ENCODE data around the gene WDR27. TPM values are rescaled to one million over a fixed set of nuclear protein-coding genes. Genes with fewer than 3 reads are reported as not detected.
"Not testable (repeated sequence)": the region's sequence is repeated elsewhere in the genome, so short reads cannot be mapped to it uniquely, and the experiment has no call there.

The WDR27 gene
- polyA plus RNA-seq, 3 donors = 0.95 to 20.5 (median 2.0) TPM

- Histone ChIP-seq H3K27ac (ENCODE audit: low read depth in 1 of 2, low read length in 2 of 2) (no peak overlapping the region), H3K4me1 (ENCODE audit: control insufficient read depth in 1 of 2, insufficient read depth in 2 of 2, low read length in 2 of 2) (no peaks in the 10 kb centered on the region), H2AFZ (ENCODE audit: insufficient read depth, low read depth, low read length, poor library complexity, severe bottlenecking) (no peak overlapping the region), H3K4me2 (replicated peaks; ENCODE audit: extremely low read depth, low read length, poor library complexity, severe bottlenecking) (no peak overlapping the region), H3K27me3 (ENCODE audit: control insufficient read depth in 2 of 2, insufficient read depth in 2 of 2, low read length in 2 of 2) (no peaks in the 10 kb centered on the region), H3K4me3 (replicated peaks in 1 of 3; ENCODE audit: low read depth in 2 of 3, low read length in 3 of 3) (no peak overlapping the region), H4K20me1 (ENCODE audit: insufficient read depth, low read length) (no peaks in the 10 kb centered on the region), H3K9ac (ENCODE audit: insufficient read depth, low read length, poor library complexity, severe bottlenecking) (no peak overlapping the region), H3K9me3 (replicated peaks in 1 of 2; ENCODE audit: control insufficient read depth in 1 of 2, insufficient read depth in 1 of 2, low read length in 2 of 2) (no peaks in the 10 kb centered on the region), H3K79me2 (ENCODE audit: insufficient read depth, low read length) (no peaks in the 10 kb centered on the region), H3K36me3 (replicated peaks in 1 of 2; ENCODE audit: control insufficient read depth in 1 of 2, insufficient read depth in 2 of 2, low read length in 2 of 2) (no peaks in the 10 kb centered on the region)
- peaks cover 0 to under 1% (median 0%) of the 10 kb centered on the region in 7 donors for H3K9me3 Mint-ChIP-seq
- DNase-seq = no peak
- H3K36me3 Mint-ChIP-seq = no peaks in the 10 kb centered on the region
- no peak overlapping the region for H3K4me3 Mint-ChIP-seq
- intact Hi-C loops (cut with micrococcal nuclease) = no loop called here
- H3K27ac Mint-ChIP-seq = no peak overlapping the region
- H3K27me3 Mint-ChIP-seq (ENCODE audit: low read depth in 3 of 3) = peaks cover 0 to under 1% (median 0%) of the 10 kb centered on the region in 3 donors
- no peaks in the 10 kb centered on the region for H3K4me1 Mint-ChIP-seq
- TF ChIP-seq CTCF (IDR thresholded peaks at IDR 0.05) = no peak
- 98% methylated on average over 6 of the region's 13 CpGs for WGBS (ENCODE audit: insufficient coverage)
Observed at GRCh38 chr6:169647637-169648036, 54.2 kb downstream of the WDR27 start.

- Histone ChIP-seq H4K20me1 (ENCODE audit: insufficient read depth, low read length) (no peaks in the 10 kb centered on the region), H3K79me2 (ENCODE audit: insufficient read depth, low read length) (no peaks in the 10 kb centered on the region), H3K9ac (ENCODE audit: insufficient read depth, low read length, poor library complexity, severe bottlenecking) (no peak overlapping the region), H3K4me2 (replicated peaks; ENCODE audit: extremely low read depth, low read length, poor library complexity, severe bottlenecking) (no peak overlapping the region), H2AFZ (ENCODE audit: insufficient read depth, low read depth, low read length, poor library complexity, severe bottlenecking) (no peak overlapping the region), H3K4me3 (replicated peaks in 1 of 3; ENCODE audit: low read depth in 2 of 3, low read length in 3 of 3) (no peak overlapping the region), H3K27ac (ENCODE audit: low read depth in 1 of 2, low read length in 2 of 2) (no peak overlapping the region), H3K27me3 (ENCODE audit: control insufficient read depth in 2 of 2, insufficient read depth in 2 of 2, low read length in 2 of 2) (no peaks in the 10 kb centered on the region), H3K9me3 (replicated peaks in 1 of 2; ENCODE audit: control insufficient read depth in 1 of 2, insufficient read depth in 1 of 2, low read length in 2 of 2) (no peaks in the 10 kb centered on the region), H3K36me3 (replicated peaks in 1 of 2; ENCODE audit: control insufficient read depth in 1 of 2, insufficient read depth in 2 of 2, low read length in 2 of 2) (no peaks in the 10 kb centered on the region), H3K4me1 (ENCODE audit: control insufficient read depth in 1 of 2, insufficient read depth in 2 of 2, low read length in 2 of 2) (no peaks in the 10 kb centered on the region)
- no peak overlapping the region for H3K27ac Mint-ChIP-seq
- peaks cover 0 to 1% (median 0%) of the 10 kb centered on the region in 3 donors for H3K27me3 Mint-ChIP-seq (ENCODE audit: low read depth in 3 of 3)
- no peak for TF ChIP-seq CTCF (IDR thresholded peaks at IDR 0.05)
- H3K36me3 Mint-ChIP-seq = no peaks in the 10 kb centered on the region
- WGBS (ENCODE audit: insufficient coverage) = 95% methylated on average over 15 of the region's 19 CpGs
- no peaks in the 10 kb centered on the region for H3K4me1 Mint-ChIP-seq
- peaks cover 0 to 2% (median 0%) of the 10 kb centered on the region in 7 donors for H3K9me3 Mint-ChIP-seq
- no peak for DNase-seq
- intact Hi-C loops (cut with micrococcal nuclease) = no loop called here
- H3K4me3 Mint-ChIP-seq = no peak overlapping the region
Observed at GRCh38 chr6:169646906-169647567, 54.8 kb downstream of the WDR27 start.

- H3K36me3 Mint-ChIP-seq; H3K27me3 Mint-ChIP-seq (ENCODE audit: low read depth in 3 of 3); H3K27me3 ChIP-seq (ENCODE audit: control insufficient read depth in 2 of 2, insufficient read depth in 2 of 2, low read length in 2 of 2); H3K27ac Mint-ChIP-seq; H2AFZ ChIP-seq (ENCODE audit: insufficient read depth, low read depth, low read length, poor library complexity, severe bottlenecking); H3K9me3 Mint-ChIP-seq; H3K4me1 ChIP-seq (ENCODE audit: control insufficient read depth in 1 of 2, insufficient read depth in 2 of 2, low read length in 2 of 2); H4K20me1 ChIP-seq (ENCODE audit: insufficient read depth, low read length); H3K4me1 Mint-ChIP-seq; H3K9ac ChIP-seq (ENCODE audit: insufficient read depth, low read length, poor library complexity, severe bottlenecking); intact Hi-C loops (cut with micrococcal nuclease); H3K36me3 ChIP-seq (replicated peaks in 1 of 2; ENCODE audit: control insufficient read depth in 1 of 2, insufficient read depth in 2 of 2, low read length in 2 of 2); H3K4me2 ChIP-seq (replicated peaks; ENCODE audit: extremely low read depth, low read length, poor library complexity, severe bottlenecking); H3K9me3 ChIP-seq (replicated peaks in 1 of 2; ENCODE audit: control insufficient read depth in 1 of 2, insufficient read depth in 1 of 2, low read length in 2 of 2); H3K4me3 ChIP-seq (replicated peaks in 1 of 3; ENCODE audit: low read depth in 2 of 3, low read length in 3 of 3); H3K4me3 Mint-ChIP-seq; H3K79me2 ChIP-seq (ENCODE audit: insufficient read depth, low read length); H3K27ac ChIP-seq (ENCODE audit: low read depth in 1 of 2, low read length in 2 of 2): not testable (repeated sequence)
- WGBS (ENCODE audit: insufficient coverage) = 99% methylated on average over 5 of the region's 5 CpGs
- peak in 1 of 3 donors; percentile 22 for DNase-seq
Observed at GRCh38 chr6:169645459-169645858, 56.4 kb downstream of the WDR27 start.

All from CD14-positive monocyte (primary cell).